GM12878 (cell line): ENCODE results near the gene RAPGEF1. TPM values are rescaled to one million over a fixed set of nuclear protein-coding genes. Genes with fewer than 3 reads are reported as not detected.

Source experiments
- MYC ChIP-seq: IDR thresholded peaks from 2 replicates; pipeline ENCODE4 v1.6.1; 2011; ENCODE audit warnings: mild to moderate bottlenecking, low read length, moderate library complexity, inconsistent platforms; ENCODE audit not compliant: insufficient read depth, insufficient replicate concordance, insufficient read length, severe bottlenecking
- RAD51 ChIP-seq: fragments of 450-650 bp; IDR thresholded peaks from 2 replicates; pipeline ENCODE4 v1.6.1; 2016; ENCODE audit warnings: moderate library complexity, mild to moderate bottlenecking, inconsistent platforms
- SUPT20H ChIP-seq: IDR thresholded peaks from 2 replicates; pipeline ENCODE4 v1.6.1; 2011; ENCODE audit warnings: low read depth, mild to moderate bottlenecking, low read length, moderate library complexity, borderline replicate concordance; ENCODE audit not compliant: control insufficient read depth
- ZNF207 ChIP-seq: fragments of 450-650 bp; IDR thresholded peaks from 2 replicates; pipeline ENCODE4 v1.6.1; 2014; ENCODE audit warnings: antibody characterized with exemption, mild to moderate bottlenecking, borderline replicate concordance
- ZNF384 ChIP-seq: IDR thresholded peaks from 2 replicates; pipeline ENCODE4 v1.6.1; 2012; ENCODE audit warnings: low read depth, mild to moderate bottlenecking, low read length, improper control_type of control experiment, borderline replicate concordance
- ZNF592 ChIP-seq: fragments of 450-650 bp; IDR thresholded peaks from 2 replicates; pipeline ENCODE4 v1.6.1; 2017; ENCODE audit warnings: mild to moderate bottlenecking, moderate library complexity
- polyA plus RNA-seq, 11 experiments: library from polyadenylated mRNA; depleted of rRNA in 4 of 11; unstranded in 6 of 11; stranded (reverse) in 5 of 11; fragments of >200 nt; fragmentation: Nextera tagmentation in 4 of 11; fragmentation: Illumina TruSeq in 1 of 11; extraction: Ambion mirVana in 4 of 11; extraction: Trizol in 1 of 11; gene quantifications; 1 replicate in 1 of 11; 2 replicates in 10 of 11; pipeline versions ENCODE4 v1.2.1 to v1.2.3, GENCODE V29; 2011 to 2016; ENCODE audit warnings: inconsistent platforms in 2 of 11, missing spikeins in 2 of 11, low read depth in 1 of 11
- total RNA-seq, 4 experiments: library from RNA; depleted of rRNA in 3 of 4; stranded (reverse); fragments of >200 nt in 3 of 4; fragmentation: Illumina TruSeq in 1 of 4; extraction: Trizol in 1 of 4; gene quantifications; 2 replicates each; pipeline versions ENCODE4 v1.2.1 to v1.2.3, GENCODE V29; 2013 to 2021
- TF ChIP-seq, protein P1 (sequence below): fragments of 450-650 bp; IDR thresholded peaks from 2 replicates; pipeline ENCODE4 v1.6.1; 2017; ENCODE audit warnings: mild to moderate bottlenecking, moderate library complexity

RAPGEF1 gene
- total and polyA plus RNA-seq, 10 of the 15 experiments (the other 5 are each of a cell fraction or from before 2014, with no cell fraction given), result 0.42 to 113 (median 45.9) TPM

GRCh38 chr9:131719262-131719908 is 20.5 kb downstream of the RAPGEF1 start (continued):
- TF ChIP-seq, protein P1, sequence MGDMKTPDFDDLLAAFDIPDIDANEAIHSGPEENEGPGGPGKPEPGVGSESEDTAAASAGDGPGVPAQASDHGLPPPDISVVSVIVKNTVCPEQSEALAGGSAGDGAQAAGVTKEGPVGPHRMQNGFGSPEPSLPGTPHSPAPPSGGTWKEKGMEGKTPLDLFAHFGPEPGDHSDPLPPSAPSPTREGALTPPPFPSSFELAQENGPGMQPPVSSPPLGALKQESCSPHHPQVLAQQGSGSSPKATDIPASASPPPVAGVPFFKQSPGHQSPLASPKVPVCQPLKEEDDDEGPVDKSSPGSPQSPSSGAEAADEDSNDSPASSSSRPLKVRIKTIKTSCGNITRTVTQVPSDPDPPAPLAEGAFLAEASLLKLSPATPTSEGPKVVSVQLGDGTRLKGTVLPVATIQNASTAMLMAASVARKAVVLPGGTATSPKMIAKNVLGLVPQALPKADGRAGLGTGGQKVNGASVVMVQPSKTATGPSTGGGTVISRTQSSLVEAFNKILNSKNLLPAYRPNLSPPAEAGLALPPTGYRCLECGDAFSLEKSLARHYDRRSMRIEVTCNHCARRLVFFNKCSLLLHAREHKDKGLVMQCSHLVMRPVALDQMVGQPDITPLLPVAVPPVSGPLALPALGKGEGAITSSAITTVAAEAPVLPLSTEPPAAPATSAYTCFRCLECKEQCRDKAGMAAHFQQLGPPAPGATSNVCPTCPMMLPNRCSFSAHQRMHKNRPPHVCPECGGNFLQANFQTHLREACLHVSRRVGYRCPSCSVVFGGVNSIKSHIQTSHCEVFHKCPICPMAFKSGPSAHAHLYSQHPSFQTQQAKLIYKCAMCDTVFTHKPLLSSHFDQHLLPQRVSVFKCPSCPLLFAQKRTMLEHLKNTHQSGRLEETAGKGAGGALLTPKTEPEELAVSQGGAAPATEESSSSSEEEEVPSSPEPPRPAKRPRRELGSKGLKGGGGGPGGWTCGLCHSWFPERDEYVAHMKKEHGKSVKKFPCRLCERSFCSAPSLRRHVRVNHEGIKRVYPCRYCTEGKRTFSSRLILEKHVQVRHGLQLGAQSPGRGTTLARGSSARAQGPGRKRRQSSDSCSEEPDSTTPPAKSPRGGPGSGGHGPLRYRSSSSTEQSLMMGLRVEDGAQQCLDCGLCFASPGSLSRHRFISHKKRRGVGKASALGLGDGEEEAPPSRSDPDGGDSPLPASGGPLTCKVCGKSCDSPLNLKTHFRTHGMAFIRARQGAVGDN, result peak; percentile 98
- TF ChIP-seq SUPT20H (no peak), ZNF384 (peak; percentile 91), ZNF207 (no peak), ZNF592 (peak; percentile 97), MYC (no peak), RAD51 (no peak)
- TF ChIP-seq, all 136 proteins: peak for 6
